Psoas muscle (tissue), 8 donors: ENCODE results near the gene GLYAT. TPM values are rescaled to one million over a fixed set of nuclear protein-coding genes. Genes with fewer than 3 reads are reported as not detected.

ENCODE experiments used
- ATAC-seq, 4 donors: fragments of 200-7000 bp; cut with Tn5 transposase; one replicate each; pipeline ENCODE4 v1.9.1; 2020; ENCODE audit warnings: moderate library complexity in 3 of 4, mild to moderate bottlenecking in 2 of 4
- DNase-seq, 2 donors: peaks; one replicate each; pipeline ENCODE4 v3.0.0-alpha.2; 2020
- H3K27ac ChIP-seq: fragments of 200-600 bp; one replicate; pipeline ENCODE4 v1.8.0; 2022
- H3K27me3 ChIP-seq, 3 donors: fragments of 200-600 bp in 1 of 3; one replicate each; pipeline versions ENCODE4 v1.6.1 to v1.8.0; 2013 to 2022; ENCODE audit warnings: low read length in 2 of 3, mild to moderate bottlenecking in 2 of 3, moderate library complexity in 1 of 3; ENCODE audit not compliant: insufficient read depth in 3 of 3
- H3K36me3 ChIP-seq, 2 donors: fragments of 200-600 bp in 1 of 2; one replicate each; pipeline versions ENCODE4 v1.6.1 to v1.8.0; 2013 to 2022; ENCODE audit warnings: low read depth in 1 of 2, mild to moderate bottlenecking in 1 of 2, moderate library complexity in 1 of 2; ENCODE audit not compliant: insufficient read depth in 1 of 2
- H3K4me1 ChIP-seq: fragments of 200-600 bp; one replicate; pipeline ENCODE4 v1.8.0; 2022
- H3K4me3 ChIP-seq: fragments of 200-600 bp; one replicate; pipeline ENCODE4 v1.8.0; 2022; ENCODE audit warnings: mild to moderate bottlenecking
- H3K9me3 ChIP-seq: fragments of 200-600 bp; one replicate; pipeline ENCODE4 v1.8.0; 2022
- CTCF ChIP-seq: fragments of 200-600 bp; IDR thresholded peaks from one replicate; pipeline ENCODE4 v1.8.0; 2022; ENCODE audit warnings: antibody characterized with exemption
- WGBS, 3 donors: extraction: QIAGEN DNeasy Blood & Tissue Kit; methylation state at CpG; one replicate each; pipeline versions ENCODE4 v1.1.6 to v1.1.7; 2013; 5-methylcytosine and 5-hydroxymethylcytosine counted together
- intact Hi-C, 2 donors: fragments of 100-400 bp; cut with DNase I; formaldehyde crosslinking; loops; one replicate each; pipeline versions ENCODE4 v1.11.0 to v1.14.2; 2022
- polyA plus RNA-seq, 3 donors: library from polyadenylated mRNA; stranded (reverse); fragments of 200-250 nt; gene quantifications; one replicate each; pipeline ENCODE4 v1.2.3, GENCODE V29; 2013
- total RNA-seq, 4 donors: library from RNA; stranded (reverse); fragmentation: NEBNext Ultra II Directional in 2 of 4; extraction: Animal tissue kit (Norgen Biotek cat#: 25700) in 2 of 4; gene quantifications; one replicate each; pipeline versions ENCODE4 v1.2.1 to v1.2.4, GENCODE V29; 2021 to 2023
- donor health status: healthy with polysubstance abuse.
- donor health status: DM: no; HTN: no; CAD: no; lungs with moderate emphysema.
- donor health status: Bipolar disorder and iron deficiency.
- donor health status: healthy.
- donor health status: DM: yes; HTN: yes; CAD: no.
- donor health status: DM: no; HTN: no; CAD: no.
- donor health status: DM: no; HTN: no; CAD: no.
- donor health status: DM: yes; HTN: yes; CAD: no.

Gene GLYAT
- total and polyA plus RNA-seq, 7 donors = 0.03 to 0.54 TPM; not detected in 5

GRCh38 chr11:58771458-58771855, 39.7 kb upstream of the GLYAT start:
- WGBS, 3 donors = 56 to 65% (median 64%) methylated on average over 3 of the region's 3 CpGs
- Histone ChIP-seq H3K27ac (no peak overlapping the region), H3K27me3 (no peaks in the 10 kb centered on the region), H3K4me1 (no peaks in the 10 kb centered on the region), H3K4me3 (no peak overlapping the region), H3K36me3 (no peaks in the 10 kb centered on the region), H3K9me3 (no peaks in the 10 kb centered on the region)
- DNase-seq = no peak
- intact Hi-C loops = no loop called here
- ATAC-seq = no peak
- no peak for TF ChIP-seq CTCF

DNA sequence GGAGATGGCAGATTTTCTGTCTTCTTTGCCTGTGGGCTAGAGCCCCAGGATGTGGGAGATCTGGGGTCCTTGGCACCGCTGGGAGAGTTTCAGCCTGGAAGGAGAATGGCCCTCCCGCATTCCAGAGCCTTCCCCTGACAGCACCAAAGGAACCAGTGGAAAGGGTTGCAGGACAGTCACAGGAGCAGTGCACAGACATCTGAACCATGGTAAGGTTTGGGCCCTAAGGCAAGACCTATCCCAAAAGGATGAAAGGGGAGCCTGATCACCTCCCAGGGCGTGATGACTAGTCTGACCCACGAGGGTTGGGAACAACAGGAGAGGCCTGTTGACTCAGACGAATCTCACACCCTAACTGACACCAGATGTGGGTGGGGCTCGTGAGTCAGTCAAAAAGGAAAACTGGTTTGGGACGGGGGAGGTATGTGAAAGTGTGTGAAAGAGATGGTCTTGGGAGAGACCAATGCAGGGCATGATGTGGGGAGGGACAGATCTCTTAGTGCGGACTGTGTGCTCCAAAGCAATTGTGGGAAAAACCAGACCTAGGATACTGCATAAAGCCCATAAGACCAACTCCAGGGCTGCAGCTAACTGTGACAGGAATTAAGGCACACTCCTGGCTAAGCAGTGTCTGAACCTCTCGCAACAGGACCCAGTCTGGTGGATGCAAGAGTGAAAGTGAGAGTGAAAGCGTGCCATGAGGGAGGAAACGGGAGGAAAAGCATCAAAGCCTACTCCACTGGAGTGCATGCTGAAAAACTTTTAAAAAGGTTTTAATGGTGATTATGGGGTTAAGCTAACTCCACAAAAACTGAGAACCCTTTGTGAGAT, 39.1 kb upstream of the GLYAT start:
- no peak for TF ChIP-seq CTCF
- Histone ChIP-seq H3K4me1 (no peaks in the 10 kb centered on the region), H3K36me3 (no peaks in the 10 kb centered on the region), H3K9me3 (no peaks in the 10 kb centered on the region), H3K4me3 (no peak overlapping the region), H3K27ac (no peak overlapping the region), H3K27me3 (no peaks in the 10 kb centered on the region)
- WGBS, 3 donors = 66 to 71% (median 66%) methylated on average over 11 of the region's 11 CpGs
- DNase-seq (no peak), ATAC-seq (no peak)
- intact Hi-C loops = no loop called here

- Histone ChIP-seq H3K4me3 (no peak overlapping the region), H3K27me3 (no peaks in the 10 kb centered on the region), H3K36me3 (no peaks in the 10 kb centered on the region), H3K9me3 (no peaks in the 10 kb centered on the region), H3K27ac (no peak overlapping the region), H3K4me1 (no peaks in the 10 kb centered on the region)
- ATAC-seq (no peak), DNase-seq (no peak)
- intact Hi-C loops = no loop called here
- no peak for TF ChIP-seq CTCF
- whole genome bisulfite sequencing, 3 donors = 72 to 88% (median 77%) methylated on average over 2 of the region's 2 CpGs
These were observed 38.4 kb upstream of the GLYAT start for GRCh38 chr11:58770166-58770565.

DNA sequence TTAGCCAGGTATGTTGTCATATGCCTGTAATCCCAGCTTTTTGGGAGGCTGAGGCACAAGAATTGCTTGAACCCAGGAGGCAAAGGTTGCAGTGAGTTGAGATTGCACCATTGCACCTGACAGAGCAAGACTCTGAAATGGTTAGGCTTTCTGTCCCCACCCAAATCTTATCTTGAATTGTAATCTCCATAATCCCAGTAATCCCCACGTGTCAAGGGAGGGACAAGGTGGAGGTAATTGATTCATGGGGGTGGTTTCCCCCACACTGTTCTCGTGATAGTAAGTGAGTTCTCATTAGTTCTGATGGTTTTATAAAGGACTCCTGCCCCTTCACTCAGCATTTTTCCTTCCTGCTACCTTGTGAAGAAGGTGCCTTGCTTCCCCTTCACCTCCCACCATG, 37.6 kb upstream of the GLYAT start:
- ATAC-seq = no peak

More for the DNA sequence above, 37.6 kb upstream of the GLYAT start:
- DNase-seq = no peak
- WGBS, 3 donors = 23 to 34% (median 33%) methylated on average over 2 of the region's 2 CpGs
- Histone ChIP-seq H3K4me1 (no peaks in the 10 kb centered on the region), H3K36me3 (no peaks in the 10 kb centered on the region), H3K27ac (no peak overlapping the region), H3K4me3 (no peak overlapping the region), H3K27me3 (no peaks in the 10 kb centered on the region), H3K9me3 (no peaks in the 10 kb centered on the region)
- TF ChIP-seq CTCF = no peak
- intact Hi-C loops = no loop called here
